DMS79 (cell line): ENCODE data around the gene G6PC1.

Experiments
- DNase-seq: peaks from one replicate; lab custom pipeline; 2025; lab: John Stamatoyannopoulos, UW

Gene G6PC1

DNA sequence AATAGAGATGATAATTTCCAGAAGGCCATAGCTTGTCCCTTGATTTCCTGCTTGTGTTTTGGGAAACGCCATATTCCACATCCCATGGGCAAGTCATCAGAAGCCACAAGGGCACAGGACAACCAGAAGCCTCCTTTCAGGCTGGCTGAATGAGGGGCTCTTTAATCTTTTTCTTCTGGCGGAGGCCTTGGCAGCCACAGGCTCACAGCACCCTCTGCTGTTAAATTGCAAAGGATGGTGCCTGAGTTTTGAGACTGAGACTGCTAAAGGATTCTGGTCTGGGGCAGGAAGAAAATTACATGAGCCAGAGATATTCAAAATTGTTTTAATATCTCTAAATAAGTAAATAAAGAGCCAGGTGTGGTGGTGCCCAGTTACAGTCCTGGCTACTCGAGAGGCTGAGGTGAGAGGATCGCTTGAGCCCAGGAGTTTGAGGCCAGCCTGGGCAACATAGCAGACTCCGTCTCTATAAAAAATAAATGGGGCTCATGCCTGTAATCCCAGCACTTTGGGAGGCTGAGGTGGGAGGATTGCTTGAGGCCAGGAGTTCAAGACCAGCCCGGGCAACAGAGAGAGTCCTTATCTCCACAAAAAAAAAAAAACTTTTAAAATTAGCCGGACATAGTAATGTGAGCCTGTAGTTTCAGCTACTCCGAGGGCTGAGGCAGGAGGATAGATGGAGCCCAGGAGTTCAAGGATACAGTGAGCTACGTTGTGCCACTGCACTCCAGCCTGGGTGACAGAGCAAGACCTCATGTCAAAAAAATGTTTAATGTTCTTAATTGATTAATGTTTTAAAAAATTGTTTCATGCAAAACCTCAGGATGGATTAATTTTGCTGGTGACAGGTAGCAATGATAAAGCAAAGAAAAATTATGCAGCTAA lies 37.4 kb downstream of the G6PC1 start:
- DNase-seq: peak; percentile 16

GRCh38 chr17:42944211-42944610 lies 43.6 kb downstream of the G6PC1 start:
- no peak for DNase-seq

DNA sequence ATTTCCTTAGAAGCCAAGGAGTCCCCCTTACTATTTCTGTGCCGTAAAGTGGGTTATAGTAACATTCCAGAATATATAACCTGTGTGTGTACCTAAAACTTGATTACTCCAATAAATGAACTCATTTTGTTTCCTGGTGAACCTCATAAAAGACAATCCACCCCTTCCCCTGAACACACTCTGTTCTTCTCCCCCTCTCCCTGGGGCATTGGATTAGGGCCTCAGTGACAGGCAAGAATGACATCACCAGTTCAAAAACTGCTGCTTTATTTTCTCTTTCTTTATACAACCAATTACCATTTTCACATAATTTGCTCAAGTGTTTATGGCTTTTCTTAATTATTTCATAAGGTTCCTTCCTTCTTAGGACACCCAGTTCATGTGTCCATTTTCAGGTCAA lies 46.2 kb downstream of the G6PC1 start:
- no peak for DNase-seq

DNA sequence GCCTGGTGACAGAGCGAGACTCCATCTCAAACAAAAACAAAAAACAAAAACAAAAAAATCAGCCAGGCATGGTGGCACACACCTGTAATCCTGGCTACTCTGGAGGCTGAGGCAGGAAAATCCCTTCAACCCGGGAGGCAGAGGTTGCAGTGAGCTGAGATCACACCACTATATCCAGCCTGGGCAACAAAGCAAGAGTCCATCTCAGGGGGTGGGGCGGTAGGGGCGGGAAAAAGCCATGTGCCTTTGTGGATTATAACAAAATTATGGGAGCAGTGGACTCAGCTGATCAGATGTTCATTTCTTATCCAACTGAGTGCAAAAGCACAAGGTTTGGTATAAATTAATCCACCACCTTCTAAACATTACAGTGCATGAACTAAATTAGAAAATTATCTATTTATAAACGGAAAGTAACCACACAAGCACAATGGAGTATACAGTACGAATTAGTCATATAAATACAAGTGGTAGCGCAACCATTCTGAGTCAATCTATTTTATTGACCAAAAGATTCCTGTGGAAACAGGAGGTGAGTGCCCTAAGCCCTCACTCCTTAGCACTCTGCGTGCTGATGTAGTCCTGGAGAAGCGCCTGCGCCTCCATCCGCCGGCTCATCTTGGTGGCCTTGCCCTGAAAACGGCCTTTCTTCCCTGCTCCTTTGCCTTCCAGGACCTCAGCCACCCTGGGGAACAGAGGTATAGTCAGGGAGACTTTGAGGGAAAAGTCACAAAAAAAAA lies 49.6 kb downstream of the G6PC1 start:
- DNase-seq: no peak
